Stimulated activated effector memory CD8-positive, alpha-beta T cell treated with anti-CD3 and anti-CD28 coated beads, Interleukin-12 subunit alpha, Interleukin-12 subunit beta, amount 100 ng/mL, for 72 hours (primary cell): ENCODE results near the gene MYO9A.
"Not testable (repeated sequence)": the region's sequence is repeated elsewhere in the genome, so short reads cannot be mapped to it uniquely, and the experiment has no call there.

ENCODE experiments used
- ATAC-seq: fragments of 150-1000 bp; cut with Tn5 transposase; 2 replicates; pipeline ENCODE4 v1.10.0; 2021
- DNase-seq, 2 donors: peaks; one replicate each; pipeline ENCODE4 v3.0.0; 2021 to 2022; ENCODE audit warnings: low spot score in 2 of 2
- H3K27ac Mint-ChIP-seq: one replicate; pipeline ENCODE4 v1.8.0; 2022; ENCODE audit warnings: mild to moderate bottlenecking, mixed read lengths
- H3K36me3 Mint-ChIP-seq: one replicate; pipeline ENCODE4 v1.8.0; 2022; ENCODE audit warnings: mild to moderate bottlenecking, mixed read lengths
- H3K4me1 Mint-ChIP-seq: one replicate; pipeline ENCODE4 v1.8.0; 2022; ENCODE audit warnings: mixed read lengths
- H3K4me3 Mint-ChIP-seq: one replicate; pipeline ENCODE4 v1.8.0; 2022; ENCODE audit warnings: mild to moderate bottlenecking, mixed read lengths
- H3K9me3 Mint-ChIP-seq: one replicate; pipeline ENCODE4 v1.8.0; 2022; ENCODE audit warnings: mixed read lengths

The MYO9A gene

DNA sequence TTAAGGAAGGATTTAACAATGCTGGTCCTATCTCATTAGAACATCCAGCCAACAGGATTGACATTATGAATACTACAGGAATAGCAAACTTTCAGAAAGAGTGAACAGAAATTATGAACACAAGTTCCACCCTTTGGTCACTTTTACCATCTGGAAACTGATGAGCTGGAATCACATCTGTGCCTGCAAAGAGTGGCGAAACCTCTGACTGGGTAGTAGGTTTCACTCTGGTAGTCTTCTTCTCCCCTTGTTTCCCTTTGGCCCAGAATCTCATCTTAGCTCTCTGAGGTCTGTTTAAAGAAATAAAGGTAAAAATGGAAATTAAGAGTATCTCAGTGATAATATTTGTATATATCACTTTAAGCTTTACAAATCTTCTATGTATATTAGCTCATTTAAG is 234.5 kb downstream of the MYO9A start:
- no peak for ATAC-seq
- Mint-ChIP-seq H3K9me3 (no peaks in the 10 kb centered on the region), H3K27ac (no peak overlapping the region), H3K4me1 (no peaks in the 10 kb centered on the region), H3K4me3 (no peak overlapping the region), H3K36me3 (peaks cover 47% of the 10 kb centered on the region)
- DNase-seq, result no peak

DNA sequence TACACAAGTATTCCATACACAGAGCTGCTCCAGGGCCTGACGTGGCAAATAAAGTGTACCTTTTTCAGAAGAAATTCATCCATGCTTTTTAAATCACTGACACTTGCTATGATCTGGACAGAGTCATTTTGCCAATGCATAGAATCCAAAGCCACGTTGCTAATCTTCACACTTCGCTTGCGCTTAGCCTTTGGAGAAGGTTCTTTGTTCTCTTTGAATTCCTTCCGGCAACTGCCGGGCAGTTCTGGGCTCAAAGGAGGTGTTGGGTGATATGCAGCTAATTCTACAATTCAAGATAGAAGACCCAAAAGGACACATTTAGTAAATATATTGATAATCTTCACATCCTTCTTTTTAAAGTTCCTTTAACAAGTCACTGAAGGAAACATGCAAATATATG is 237.7 kb downstream of the MYO9A start:
- H3K27ac Mint-ChIP-seq, result no peak overlapping the region
- H3K4me3 Mint-ChIP-seq, result no peak overlapping the region
- no peaks in the 10 kb centered on the region for H3K4me1 Mint-ChIP-seq
- ATAC-seq, result no peak
- H3K9me3 Mint-ChIP-seq, result no peaks in the 10 kb centered on the region
- peaks cover 58% of the 10 kb centered on the region for H3K36me3 Mint-ChIP-seq
- DNase-seq, result no peak

DNA sequence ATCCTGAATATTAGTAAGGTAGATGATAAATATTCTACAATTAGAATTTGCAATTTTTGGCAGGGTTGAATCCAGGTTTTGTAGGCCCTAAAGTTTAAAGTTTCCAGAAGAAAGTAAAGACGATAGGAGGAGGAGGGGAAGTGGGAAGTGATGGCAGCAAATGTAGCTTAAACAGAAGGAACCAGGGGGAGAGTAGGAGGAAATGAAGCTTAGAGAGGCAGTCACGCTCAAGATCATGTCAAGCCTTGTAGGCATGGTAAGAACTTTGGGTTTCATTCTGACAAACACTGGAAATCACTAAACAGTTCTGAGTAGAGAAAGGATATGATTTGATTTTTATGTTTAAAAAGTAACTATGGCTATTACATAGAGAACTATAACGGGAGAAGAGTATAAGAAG is 243.7 kb downstream of the MYO9A start:
- Mint-ChIP-seq H3K27ac (no peak overlapping the region), H3K4me1 (no peaks in the 10 kb centered on the region), H3K4me3 (no peak overlapping the region), H3K9me3 (no peaks in the 10 kb centered on the region), H3K36me3 (peaks cover 53% of the 10 kb centered on the region)
- DNase-seq, result no peak
- ATAC-seq, result peak; percentile 42

DNA sequence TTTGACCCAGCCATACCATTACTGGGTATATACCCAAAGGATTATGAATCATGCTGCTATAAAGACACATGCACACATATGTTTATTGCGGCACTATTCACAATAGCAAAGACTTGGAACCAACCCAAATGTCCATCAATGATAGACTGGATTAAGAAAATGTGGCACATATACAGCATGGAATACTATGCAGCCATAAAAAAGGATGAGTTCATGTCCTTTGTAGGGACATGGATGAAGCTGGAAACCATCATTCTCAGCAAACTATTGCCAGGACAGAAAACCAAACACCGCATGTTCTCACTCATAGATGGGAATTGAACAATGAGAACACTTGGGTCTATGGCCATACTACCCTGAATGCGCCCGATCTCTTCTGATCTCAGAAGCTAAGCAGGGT is 259.7 kb downstream of the MYO9A start:
- not testable (repeated sequence) for ATAC-seq, DNase-seq, H3K4me3 Mint-ChIP-seq, H3K4me1 Mint-ChIP-seq, H3K9me3 Mint-ChIP-seq, H3K27ac Mint-ChIP-seq, H3K36me3 Mint-ChIP-seq

DNA sequence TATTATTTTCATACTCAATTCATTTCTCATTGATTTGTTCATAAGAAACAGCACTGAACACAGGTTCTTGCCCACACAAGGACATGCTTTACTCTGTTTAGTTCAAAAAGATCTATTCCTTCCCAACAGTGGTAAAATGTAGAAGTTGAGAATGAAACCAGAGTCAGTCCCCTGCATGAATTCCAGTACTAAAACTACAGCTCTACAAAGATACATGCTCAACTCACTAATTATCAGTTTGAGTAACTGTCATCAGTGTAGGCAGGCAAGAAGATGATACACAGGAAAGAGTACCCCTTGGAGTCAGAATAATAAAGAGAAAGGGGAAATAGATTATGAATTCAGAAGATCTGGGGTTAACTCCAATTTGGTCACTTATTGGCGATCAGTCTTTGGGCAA is 264.4 kb downstream of the MYO9A start:
- no peak for DNase-seq
- Mint-ChIP-seq H3K4me3 (no peak overlapping the region), H3K36me3 (peaks cover 40% of the 10 kb centered on the region), H3K4me1 (no peaks in the 10 kb centered on the region), H3K27ac (peak overlapping the region; percentile 4), H3K9me3 (no peaks in the 10 kb centered on the region)
- peak; percentile 77 for ATAC-seq

DNA sequence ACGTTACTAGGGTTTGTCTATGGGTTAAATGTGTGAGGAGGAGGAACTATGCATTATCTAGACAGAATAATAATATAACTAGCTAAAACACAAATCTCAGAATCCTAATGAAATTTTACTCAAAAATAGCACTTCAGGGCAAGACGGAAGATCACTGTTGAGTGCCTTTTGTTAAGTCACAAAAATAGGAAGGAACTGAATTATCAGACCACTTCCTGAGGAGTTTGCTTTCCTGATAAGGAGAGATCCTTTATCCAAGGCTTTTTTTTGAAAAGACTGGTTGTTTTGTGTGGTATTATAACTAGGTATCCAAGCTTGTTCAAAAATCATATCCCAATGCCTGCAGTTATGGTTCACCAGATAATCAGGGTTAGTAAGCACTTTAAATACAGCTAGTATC is 273.0 kb downstream of the MYO9A start:
- Mint-ChIP-seq H3K36me3 (peaks cover 37% of the 10 kb centered on the region), H3K9me3 (no peaks in the 10 kb centered on the region), H3K4me3 (no peak overlapping the region), H3K4me1 (no peaks in the 10 kb centered on the region), H3K27ac (no peak overlapping the region)
- ATAC-seq (no peak), DNase-seq (no peak)

DNA sequence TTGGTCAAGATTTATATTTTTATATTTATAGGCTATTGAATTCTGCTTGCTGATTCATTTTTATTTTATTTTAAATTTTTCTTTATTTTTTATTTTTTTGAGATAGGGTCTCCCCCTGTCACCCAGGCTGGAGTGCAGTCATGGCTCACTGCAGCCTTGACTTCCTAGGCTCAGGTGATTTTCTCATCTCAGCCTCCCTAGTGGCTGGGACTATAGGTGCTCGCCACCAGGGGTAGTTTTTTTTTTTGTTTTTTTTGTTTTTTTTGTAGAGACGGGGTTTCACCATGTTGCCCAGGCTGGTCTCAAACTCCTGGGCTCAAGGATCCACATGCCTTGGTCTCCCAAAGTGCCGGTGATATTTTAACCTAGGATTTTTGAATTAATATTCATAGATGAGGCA is 276.4 kb downstream of the MYO9A start:
- no peaks in the 10 kb centered on the region for H3K9me3 Mint-ChIP-seq
- DNase-seq (no peak), ATAC-seq (no peak)
- H3K4me1 Mint-ChIP-seq, result no peaks in the 10 kb centered on the region
- H3K4me3 Mint-ChIP-seq, result no peak overlapping the region
- H3K27ac Mint-ChIP-seq, result no peak overlapping the region
- peaks cover 7% of the 10 kb centered on the region for H3K36me3 Mint-ChIP-seq

DNA sequence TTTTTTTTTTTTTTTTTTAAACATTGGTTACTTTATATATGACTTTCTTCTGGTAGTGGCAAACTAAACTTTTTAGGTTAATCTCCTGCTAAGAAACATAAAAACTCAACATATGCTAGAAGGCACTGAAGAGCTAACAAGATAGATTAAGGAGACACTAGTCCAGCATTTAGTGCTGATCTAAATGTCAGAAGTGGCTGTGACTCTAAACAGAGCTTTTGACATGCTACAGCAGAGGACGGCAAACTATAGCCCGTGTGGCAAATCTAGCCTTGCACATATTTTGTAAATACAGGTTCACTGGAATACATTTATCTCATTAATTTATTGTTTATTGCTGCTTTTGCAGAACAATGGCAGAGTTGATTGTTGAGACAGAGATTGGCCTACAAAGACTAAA is 287.0 kb downstream of the MYO9A start:
- H3K4me3 Mint-ChIP-seq, result no peak overlapping the region
- no peaks in the 10 kb centered on the region for H3K9me3 Mint-ChIP-seq

DNA sequence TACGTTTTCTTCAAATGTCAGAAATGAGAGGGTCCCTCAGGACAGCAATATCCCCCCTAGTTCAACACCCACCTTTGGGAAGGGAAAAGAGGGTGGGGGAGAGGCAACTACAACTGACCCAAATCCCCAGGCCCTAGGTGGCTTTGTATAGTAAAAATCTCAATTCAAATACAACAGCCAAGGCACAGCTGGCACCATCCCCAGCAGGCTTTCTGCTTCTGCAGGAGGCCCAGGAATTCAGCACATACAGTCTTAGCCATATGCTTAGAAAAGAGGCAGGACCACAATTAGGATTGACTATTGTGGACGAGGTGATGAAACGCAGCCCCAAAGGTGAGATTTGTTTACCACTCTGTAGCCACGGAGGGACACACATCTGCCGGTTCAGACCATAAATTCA is 291.8 kb downstream of the MYO9A start:
- Mint-ChIP-seq H3K4me3 (no peak overlapping the region), H3K36me3 (peaks cover 31% of the 10 kb centered on the region), H3K4me1 (no peaks in the 10 kb centered on the region), H3K27ac (no peak overlapping the region), H3K9me3 (peaks cover 3% of the 10 kb centered on the region)
- DNase-seq (no peak), ATAC-seq (no peak)

More for the DNA sequence above, 287.0 kb downstream of the MYO9A start:
- DNase-seq, result no peak
- Mint-ChIP-seq H3K4me1 (no peaks in the 10 kb centered on the region), H3K36me3 (peaks cover 42% of the 10 kb centered on the region), H3K27ac (no peak overlapping the region)
- no peak for ATAC-seq

DNA sequence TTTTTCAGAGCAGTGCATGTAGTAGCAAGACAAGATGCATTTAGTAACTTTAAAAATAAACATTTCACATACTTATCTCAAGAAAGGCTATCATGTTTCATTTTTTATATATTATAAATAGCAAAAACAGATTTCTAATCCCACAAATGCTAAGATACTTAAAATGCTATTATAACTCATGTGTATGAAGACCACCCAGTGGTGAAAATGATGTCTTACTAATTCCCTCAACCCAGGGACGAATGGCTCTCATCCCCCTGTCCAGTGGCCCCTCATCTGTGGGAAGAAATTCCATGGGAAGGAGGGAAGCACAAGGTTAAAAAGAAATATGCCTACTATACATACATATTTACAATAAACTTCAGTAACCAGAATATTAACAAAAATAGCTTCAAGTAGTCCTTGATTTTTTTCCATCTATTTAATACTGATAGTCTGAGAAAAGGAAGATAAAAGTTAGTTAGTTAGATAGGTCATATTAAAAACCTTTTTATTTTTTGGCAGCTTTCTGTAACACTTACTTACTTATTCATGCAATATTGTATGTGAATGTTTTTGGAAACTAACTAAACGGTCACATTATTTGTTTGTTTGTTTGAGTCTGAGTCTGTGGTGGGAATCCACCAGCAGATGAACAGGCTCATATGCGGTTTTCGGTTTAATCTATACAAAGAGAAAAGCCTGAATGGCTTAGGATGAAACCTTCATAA is 292.8 kb downstream of the MYO9A start:
- H3K9me3 Mint-ChIP-seq, result peaks cover 9% of the 10 kb centered on the region
- DNase-seq, result no peak
- ATAC-seq, result no peak
- H3K4me1 Mint-ChIP-seq, result no peaks in the 10 kb centered on the region
- H3K36me3 Mint-ChIP-seq, result peaks cover 30% of the 10 kb centered on the region
- H3K27ac Mint-ChIP-seq, result no peak overlapping the region
- H3K4me3 Mint-ChIP-seq, result no peak overlapping the region

DNA sequence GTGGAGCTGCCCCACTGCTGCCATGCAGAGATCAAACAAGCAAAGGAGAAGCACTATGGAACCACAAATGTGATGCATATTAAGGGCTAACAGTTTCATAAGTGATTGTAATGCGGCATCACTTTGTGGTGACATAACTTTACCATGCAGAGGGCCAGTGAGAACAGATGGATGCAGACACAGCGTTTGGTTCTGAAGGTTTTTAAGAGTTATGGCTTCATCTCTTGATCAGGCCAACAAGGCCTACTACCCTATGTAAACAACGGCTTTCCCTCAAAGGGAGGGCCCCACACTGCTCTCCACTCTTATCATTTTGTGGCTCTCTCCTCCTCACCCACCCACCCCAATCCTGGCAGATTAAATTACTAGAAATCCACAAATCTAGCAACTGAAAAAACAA is 294.1 kb downstream of the MYO9A start:
- DNase-seq (no peak), ATAC-seq (no peak)
- H3K27ac Mint-ChIP-seq, result no peak overlapping the region
- peaks cover 9% of the 10 kb centered on the region for H3K9me3 Mint-ChIP-seq
- no peak overlapping the region for H3K4me3 Mint-ChIP-seq
- H3K36me3 Mint-ChIP-seq, result peaks cover 24% of the 10 kb centered on the region
- H3K4me1 Mint-ChIP-seq, result no peaks in the 10 kb centered on the region

DNA sequence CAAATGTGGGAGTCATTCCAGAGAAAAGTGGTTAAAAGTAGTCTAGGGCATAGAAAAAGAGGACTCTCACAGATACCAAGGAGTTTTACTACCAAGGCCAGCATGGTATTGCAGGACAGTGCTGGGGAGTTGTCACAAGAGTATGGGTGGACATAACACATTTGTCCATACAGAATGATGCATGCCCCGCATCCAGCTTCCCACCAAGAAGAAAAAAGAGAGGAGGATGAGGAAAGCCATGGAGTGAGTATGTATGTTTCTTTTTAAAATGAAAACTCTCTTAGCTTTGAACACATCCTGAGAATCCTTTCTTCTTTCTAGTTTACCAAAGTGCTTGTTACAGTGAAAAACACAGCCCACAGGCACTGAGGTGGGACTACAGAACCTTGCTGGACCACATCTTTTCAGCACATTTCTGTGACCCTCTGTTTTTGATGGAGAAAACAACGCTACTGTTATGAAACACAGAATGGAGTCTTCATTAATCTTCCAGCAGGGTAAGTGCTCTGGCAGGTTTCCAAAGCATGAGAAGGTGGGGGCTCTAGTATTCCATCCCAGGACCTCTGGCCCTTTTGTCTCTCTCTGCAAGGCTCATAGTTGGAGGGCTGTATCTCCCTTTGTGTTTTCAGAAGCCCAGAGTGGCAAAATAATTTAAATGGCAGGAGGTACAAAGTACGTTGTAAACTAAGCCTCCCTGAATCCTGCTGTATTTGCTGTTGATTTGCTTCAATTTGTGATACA is 294.9 kb downstream of the MYO9A start:
- H3K9me3 Mint-ChIP-seq, result peaks cover 9% of the 10 kb centered on the region
- ATAC-seq, result no peak
- no peak overlapping the region for H3K27ac Mint-ChIP-seq
- H3K36me3 Mint-ChIP-seq, result peaks cover 24% of the 10 kb centered on the region
- no peaks in the 10 kb centered on the region for H3K4me1 Mint-ChIP-seq
- DNase-seq, result no peak
- H3K4me3 Mint-ChIP-seq, result no peak overlapping the region

DNA sequence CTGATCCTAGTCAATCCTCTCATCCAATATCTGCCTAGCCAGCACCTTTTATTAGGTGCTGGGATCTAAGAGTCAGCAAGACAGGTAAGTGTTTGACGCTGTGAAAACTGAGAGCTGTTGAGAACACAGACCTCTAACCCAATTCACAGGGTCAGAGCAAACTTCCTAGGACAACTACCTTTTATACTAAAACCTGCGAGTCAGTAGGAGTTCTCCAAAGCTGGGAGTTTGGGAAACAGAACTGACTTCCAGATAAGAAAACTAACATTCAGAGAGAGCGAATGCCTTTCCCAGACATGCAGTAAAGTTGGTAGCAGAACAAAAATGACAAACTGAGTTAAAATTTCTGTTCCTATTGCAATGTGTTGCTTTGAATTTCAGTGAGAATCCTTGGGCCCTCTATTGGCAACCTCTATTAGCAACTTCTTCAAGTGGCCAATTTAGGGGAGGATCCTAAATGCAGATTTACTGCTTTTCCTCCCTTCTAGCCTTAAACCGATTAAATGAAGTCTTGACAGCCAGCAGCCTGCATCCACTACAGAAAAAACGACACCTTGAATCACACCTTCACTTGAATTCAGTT is 296.3 kb downstream of the MYO9A start:
- no peak for DNase-seq
- Mint-ChIP-seq H3K4me3 (no peak overlapping the region), H3K27ac (no peak overlapping the region), H3K9me3 (peaks cover 9% of the 10 kb centered on the region), H3K4me1 (no peaks in the 10 kb centered on the region), H3K36me3 (peaks cover 10% of the 10 kb centered on the region)
- ATAC-seq, result no peak

DNA sequence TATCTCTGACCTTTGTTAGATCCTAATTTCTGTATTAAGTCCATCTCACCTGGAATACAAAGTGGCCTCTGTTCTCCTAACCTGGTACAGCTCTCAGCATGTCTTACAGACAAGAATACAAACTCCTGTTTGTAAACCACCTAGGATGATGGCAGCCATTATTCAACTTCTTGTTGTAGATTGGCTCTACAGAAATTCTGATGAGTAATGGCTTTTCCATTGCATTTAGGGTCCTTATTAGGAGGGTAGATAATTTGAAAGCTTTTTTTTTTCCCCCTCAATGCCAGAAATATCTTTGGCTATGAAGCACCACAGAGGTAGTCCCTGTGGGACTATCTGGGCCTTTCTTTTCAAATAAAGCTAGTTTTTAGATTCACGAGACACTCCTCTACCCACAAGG is 297.8 kb downstream of the MYO9A start:
- Mint-ChIP-seq H3K4me3 (no peak overlapping the region), H3K27ac (no peak overlapping the region), H3K9me3 (peaks cover 9% of the 10 kb centered on the region), H3K4me1 (no peaks in the 10 kb centered on the region), H3K36me3 (no peaks in the 10 kb centered on the region)
- DNase-seq (no peak), ATAC-seq (no peak)

DNA sequence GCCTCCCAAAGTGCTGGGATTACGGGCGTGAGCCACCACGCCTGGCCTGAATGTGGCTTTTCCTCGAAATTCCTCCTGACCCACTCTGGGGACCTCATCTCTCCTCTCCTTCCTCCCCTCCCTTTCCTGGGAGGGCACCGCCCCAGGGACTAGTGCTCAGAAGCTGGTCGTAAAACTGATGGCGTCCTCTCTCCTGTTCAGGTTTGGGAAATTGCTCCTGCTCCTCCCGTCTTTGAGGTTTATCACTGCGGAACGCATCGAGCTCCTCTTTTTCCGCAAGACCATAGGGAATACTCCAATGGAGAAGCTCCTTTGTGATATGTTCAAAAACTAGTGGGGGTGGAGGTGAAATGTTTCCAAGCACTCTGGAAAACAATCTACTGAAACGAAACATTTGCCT is 300.6 kb downstream of the MYO9A start:
- no peak overlapping the region for H3K27ac Mint-ChIP-seq
- peaks cover 5% of the 10 kb centered on the region for H3K9me3 Mint-ChIP-seq

DNA sequence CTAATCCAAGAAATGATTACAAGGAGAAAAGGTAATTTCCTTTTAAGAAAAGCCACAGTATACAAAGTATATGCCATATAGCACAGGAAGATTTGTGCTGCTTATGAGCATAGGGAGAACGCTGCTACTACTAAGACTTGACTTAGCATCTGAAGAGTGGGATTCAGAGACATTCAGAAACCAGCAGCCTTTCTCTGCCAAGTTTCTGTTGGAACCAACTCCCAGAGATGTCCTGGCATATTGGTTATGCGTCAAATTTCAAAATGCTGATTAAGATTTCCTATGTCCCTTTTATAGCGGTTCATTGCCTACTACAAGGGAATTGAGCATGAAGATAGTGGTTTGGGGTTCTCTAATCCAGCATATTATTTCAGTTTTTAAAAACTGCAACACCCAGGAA is 302.6 kb downstream of the MYO9A start:
- ATAC-seq (no peak), DNase-seq (no peak)
- Mint-ChIP-seq H3K4me3 (no peak overlapping the region), H3K36me3 (no peaks in the 10 kb centered on the region), H3K4me1 (no peaks in the 10 kb centered on the region), H3K9me3 (peaks cover under 1% of the 10 kb centered on the region), H3K27ac (no peak overlapping the region)

More for the DNA sequence above, 300.6 kb downstream of the MYO9A start:
- Mint-ChIP-seq H3K4me3 (no peak overlapping the region), H3K4me1 (no peaks in the 10 kb centered on the region), H3K36me3 (no peaks in the 10 kb centered on the region)
- ATAC-seq (no peak), DNase-seq (no peak)
